OCI-LY1 (cell line): Measurements from ENCODE around the gene TEAD3.

Experiments
- H2AFZ ChIP-seq: fragments of 200-600 bp; sonication (generic), shearing (Covaris generic); 2 replicates; pipeline ENCODE4 v1.6.0; 2014; ENCODE audit warnings: antibody characterized with exemption, mild to moderate bottlenecking, low read length
- H3F3A ChIP-seq: fragments of 200-600 bp; sonication (generic), shearing (Covaris generic); 2 replicates; pipeline ENCODE4 v1.6.0; 2014; ENCODE audit warnings: mild to moderate bottlenecking, antibody characterized with exemption, low read length, moderate library complexity; ENCODE audit not compliant: insufficient read depth
- H3K27ac ChIP-seq: fragments of 200-600 bp; sonication (generic); 2 replicates; pipeline ENCODE4 v1.5.1; 2014; ENCODE audit warnings: low read length, mixed run types, mild to moderate bottlenecking, low read depth; ENCODE audit not compliant: poor library complexity, severe bottlenecking
- H3K27me3 ChIP-seq: fragments of 200-600 bp; sonication (generic); 2 replicates; pipeline ENCODE4 v1.6.0; 2014; ENCODE audit warnings: antibody characterized with exemption, mild to moderate bottlenecking, low read length, moderate library complexity; ENCODE audit not compliant: insufficient read depth
- H3K36me3 ChIP-seq: fragments of 200-600 bp; sonication (generic); 2 replicates; pipeline ENCODE4 v1.6.1; 2014; ENCODE audit warnings: mild to moderate bottlenecking, antibody characterized with exemption, low read length, moderate library complexity, mixed read lengths; ENCODE audit not compliant: insufficient read depth
- H3K4me1 ChIP-seq: fragments of 200-600 bp; sonication (generic); 2 replicates; pipeline ENCODE4 v1.5.1; 2014; ENCODE audit warnings: mild to moderate bottlenecking, low read length, moderate library complexity; ENCODE audit not compliant: insufficient read depth, severe bottlenecking
- H3K4me2 ChIP-seq: fragments of 200-600 bp; sonication (generic), shearing (Covaris generic); 2 replicates; pipeline ENCODE4 v1.6.1; 2014; ENCODE audit warnings: low read length
- H3K4me3 ChIP-seq: fragments of 200-600 bp; sonication (generic); 2 replicates; pipeline ENCODE4 v1.5.1; 2014; ENCODE audit warnings: low read length, low read depth, mild to moderate bottlenecking, mixed read lengths; ENCODE audit not compliant: poor library complexity, severe bottlenecking
- H3K79me2 ChIP-seq: fragments of 200-600 bp; shearing (Covaris generic); 2 replicates; pipeline ENCODE4 v1.6.1; 2016; ENCODE audit warnings: mixed run types, low read length, mixed read lengths; ENCODE audit not compliant: insufficient read depth
- H3K9ac ChIP-seq: fragments of 200-600 bp; sonication (generic), shearing (Covaris generic); 2 replicates; pipeline ENCODE4 v1.6.1; 2014; ENCODE audit warnings: mild to moderate bottlenecking, low read length, mixed read lengths
- H3K9me2 ChIP-seq: fragments of 200-600 bp; sonication (generic), shearing (Covaris generic); 2 replicates; pipeline ENCODE4 v1.6.1; 2014; ENCODE audit warnings: low read depth, mild to moderate bottlenecking, low read length, mixed read lengths
- H3K9me3 ChIP-seq: fragments of 200-600 bp; shearing (Covaris generic); 2 replicates; pipeline ENCODE4 v1.6.1; 2014; ENCODE audit warnings: low read length, mixed read lengths
- H4K20me1 ChIP-seq: fragments of 200-600 bp; sonication (generic), shearing (Covaris generic); 2 replicates; pipeline ENCODE4 v1.6.0; 2016; ENCODE audit warnings: mild to moderate bottlenecking, low read length; ENCODE audit not compliant: insufficient read depth
- CTCF ChIP-seq: fragments of 200-600 bp; sonication (generic), shearing (Covaris generic); IDR thresholded peaks from 2 replicates; pipeline ENCODE4 v1.5.1; 2017; ENCODE audit warnings: mild to moderate bottlenecking, antibody characterized with exemption, low read length, moderate library complexity, mixed read lengths
- EZH2 ChIP-seq: fragments of 200-600 bp; sonication (generic), shearing (Covaris generic); IDR thresholded peaks from 2 replicates; pipeline ENCODE4 v1.8.0; 2017; ENCODE audit warnings: borderline replicate concordance, mixed run types, mild to moderate bottlenecking, antibody characterized with exemption, low read length, moderate library complexity, mixed read lengths

Gene TEAD3

GRCh38 chr6:35501784-35502183 lies 4.9 kb upstream of the TEAD3 start:
- no peaks in the 10 kb centered on the region for H3K79me2 ChIP-seq
- no peaks in the 10 kb centered on the region for H4K20me1 ChIP-seq
- no peaks in the 10 kb centered on the region; the same call in 1 of the 2 replicates for H3K27me3 ChIP-seq
- no peaks in the 10 kb centered on the region for H3K9me3 ChIP-seq
- peaks cover 10% of the 10 kb centered on the region for H3K4me1 ChIP-seq
- no peaks in the 10 kb centered on the region for H3F3A ChIP-seq
- H3K9me2 ChIP-seq: no peaks in the 10 kb centered on the region
- TF ChIP-seq CTCF: no peak
- TF ChIP-seq EZH2: no peak
- H3K36me3 ChIP-seq: no peaks in the 10 kb centered on the region
- no peak overlapping the region for H3K9ac ChIP-seq
- no peak overlapping the region for H3K27ac ChIP-seq
- no peak overlapping the region for H3K4me2 ChIP-seq
- no peak overlapping the region for H3K4me3 ChIP-seq
- no peak overlapping the region for H2AFZ ChIP-seq

GRCh38 chr6:35500782-35501181 lies 3.9 kb upstream of the TEAD3 start:
- no peak overlapping the region for H3K4me2 ChIP-seq

GRCh38 chr6:35499372-35499771 lies 2.5 kb upstream of the TEAD3 start:
- Histone ChIP-seq H3K4me2 (no peak overlapping the region), H4K20me1 (no peaks in the 10 kb centered on the region)
- TF ChIP-seq EZH2 (no peak), CTCF (no peak)

More at GRCh38 chr6:35500782-35501181, 3.9 kb upstream of the TEAD3 start:
- no peak for TF ChIP-seq EZH2
- TF ChIP-seq CTCF: no peak
- Histone ChIP-seq H3K9me2 (no peaks in the 10 kb centered on the region), H3K4me3 (no peak overlapping the region), H3K4me1 (peaks cover 10% of the 10 kb centered on the region), H3K9me3 (no peaks in the 10 kb centered on the region), H3K27ac (no peak overlapping the region), H3K36me3 (no peaks in the 10 kb centered on the region), H3K27me3 (peaks cover 5% of the 10 kb centered on the region), H4K20me1 (no peaks in the 10 kb centered on the region), H2AFZ (no peak overlapping the region), H3K79me2 (no peaks in the 10 kb centered on the region), H3F3A (no peaks in the 10 kb centered on the region), H3K9ac (no peak overlapping the region)

More at GRCh38 chr6:35499372-35499771, 2.5 kb upstream of the TEAD3 start:
- H3K9me3 ChIP-seq: no peaks in the 10 kb centered on the region
- peaks cover 10% of the 10 kb centered on the region for H3K4me1 ChIP-seq
- no peaks in the 10 kb centered on the region for H3K9me2 ChIP-seq
- H3K9ac ChIP-seq: no peak overlapping the region
- H3F3A ChIP-seq: no peaks in the 10 kb centered on the region
- no peak overlapping the region for H3K27ac ChIP-seq
- no peaks in the 10 kb centered on the region for H3K79me2 ChIP-seq
- no peak overlapping the region for H2AFZ ChIP-seq
- H3K36me3 ChIP-seq: no peaks in the 10 kb centered on the region
- peaks cover 17% of the 10 kb centered on the region for H3K27me3 ChIP-seq
- H3K4me3 ChIP-seq: no peak overlapping the region
